BLaER1 treated with 17β-estradiol and CSF1 and Interleukin-3, amounts not matched to agents 10 nM and 100 nM (cell line): ENCODE results near the gene PRPF38B.
A peak's percentile ranks its signal among the peaks of the same experiment; 100 is the strongest.
"Not testable (repeated sequence)": the region's sequence is repeated elsewhere in the genome, so short reads cannot be mapped to it uniquely, and the experiment has no call there.

Source experiments
- H3K27ac ChIP-seq, 11 experiments: shearing (Covaris generic); formaldehyde crosslinking; 2 replicates each; pipeline ENCODE4 v1.8.1; 2022
- H3K27me3 ChIP-seq, 11 experiments: shearing (Covaris generic); formaldehyde crosslinking; 2 replicates each; pipeline ENCODE4 v1.8.1; 2022
- H3K36me3 ChIP-seq, 11 experiments: shearing (Covaris generic); formaldehyde crosslinking; 2 replicates each; pipeline ENCODE4 v1.8.1; 2022
- H3K4me1 ChIP-seq, 10 experiments: shearing (Covaris generic); formaldehyde crosslinking; 2 replicates each; pipeline ENCODE4 v1.8.1; 2022
- H3K4me2 ChIP-seq, 11 experiments: shearing (Covaris generic); formaldehyde crosslinking; 2 replicates each; pipeline ENCODE4 v1.8.1; 2022
- H3K4me3 ChIP-seq, 10 experiments: shearing (Covaris generic); formaldehyde crosslinking; 2 replicates each; pipeline ENCODE4 v1.8.1; 2022
- H3K9ac ChIP-seq, 11 experiments: shearing (Covaris generic); formaldehyde crosslinking; 2 replicates each; pipeline ENCODE4 v1.8.1; 2022
- H3K9me3 ChIP-seq, 11 experiments: shearing (Covaris generic); formaldehyde crosslinking; replicated peaks in 1 of 11; 2 replicates each; pipeline ENCODE4 v1.8.1; 2022
- H4K20me1 ChIP-seq, 11 experiments: shearing (Covaris generic); formaldehyde crosslinking; 2 replicates each; pipeline ENCODE4 v1.8.1; 2022
- Cebpa-rat ChIP-seq, 11 experiments: shearing (Covaris generic); IDR thresholded peaks; 2 replicates each; pipeline ENCODE4 v1.8.1; 2022

PRPF38B gene

GRCh38 chr1:108692724-108693655, 880 bp downstream of the PRPF38B start:
- no peaks in the 10 kb centered on the region for H3K9me3 ChIP-seq
- H4K20me1 ChIP-seq: peaks cover 28 to 53% (median 50%) of the 10 kb centered on the region in 11 experiments; a peak in 20 of 22 replicates
- peak overlapping the region; percentile 92 to 99 (median 97) for H3K27ac ChIP-seq
- no peaks in the 10 kb centered on the region for H3K27me3 ChIP-seq
- peak overlapping the region; percentile 79 to 95 (median 87) for H3K4me2 ChIP-seq
- H3K36me3 ChIP-seq: peaks cover 24 to 34% (median 28%) of the 10 kb centered on the region in 11 experiments
- TF ChIP-seq Cebpa-rat (IDR thresholded peaks at IDR 0.05): no peak
- H3K4me3 ChIP-seq: peak overlapping the region; percentile 85 to 96 (median 90)
- H3K9ac ChIP-seq: peak overlapping the region; percentile 90 to 97 (median 96)
- H3K4me1 ChIP-seq: peaks cover 14 to 43% (median 31%) of the 10 kb centered on the region in 10 experiments; a peak in 19 of 20 replicates

GRCh38 chr1:108695535-108695934, 3.4 kb downstream of the PRPF38B start:
- Histone ChIP-seq H3K27ac (peak overlapping the region in 9 of 11 experiments; percentile 30 to 99 (median 56); a peak in 13 of 22 replicates), H3K4me3 (peak overlapping the region; percentile 85 to 96 (median 90)), H3K9me3 (no peaks in the 10 kb centered on the region), H3K9ac (peak overlapping the region; percentile 46 to 97 (median 92); a peak in 19 of 22 replicates), H3K27me3 (no peaks in the 10 kb centered on the region), H3K4me2 (peak overlapping the region; percentile 71 to 95 (median 86)), H3K4me1 (peaks cover 19 to 59% (median 31%) of the 10 kb centered on the region in 10 experiments), H3K36me3 (peaks cover 47 to 59% (median 53%) of the 10 kb centered on the region in 11 experiments), H4K20me1 (peaks cover 36 to 78% (median 65%) of the 10 kb centered on the region in 11 experiments; a peak in 21 of 22 replicates)
- TF ChIP-seq Cebpa-rat (IDR thresholded peaks at IDR 0.05): no peak

- H3K9ac ChIP-seq: no peak overlapping the region
- no peaks in the 10 kb centered on the region for H3K27me3 ChIP-seq
- no peaks in the 10 kb centered on the region for H3K9me3 ChIP-seq
- H3K36me3 ChIP-seq: peaks cover 65 to 77% (median 70%) of the 10 kb centered on the region in 11 experiments
- H3K4me1 ChIP-seq: peaks cover 10 to 65% (median 24%) of the 10 kb centered on the region in 10 experiments
- H3K4me2 ChIP-seq: peak overlapping the region in 5 of 11 experiments; percentile 10 to 54 (median 40); a peak in 11 of 22 replicates
- H3K4me3 ChIP-seq: no peak overlapping the region
- peak overlapping the region in 1 of 11 experiments; percentile 14; a peak in 2 of 22 replicates for H3K27ac ChIP-seq
- peaks cover 25 to 75% (median 56%) of the 10 kb centered on the region in 11 experiments; a peak in 21 of 22 replicates for H4K20me1 ChIP-seq
- no peak for TF ChIP-seq Cebpa-rat (IDR thresholded peaks at IDR 0.05)
Observed at GRCh38 chr1:108699375-108700332, 7.5 kb downstream of the PRPF38B start.

- Histone ChIP-seq H3K9me3 (no peaks in the 10 kb centered on the region), H3K27ac (no peak overlapping the region), H3K9ac (no peak overlapping the region), H3K4me3 (no peak overlapping the region), H3K27me3 (no peaks in the 10 kb centered on the region), H3K36me3 (peaks cover 58 to 62% (median 60%) of the 10 kb centered on the region in 11 experiments), H3K4me2 (no peak overlapping the region), H4K20me1 (peaks cover 17 to 58% (median 40%) of the 10 kb centered on the region in 11 experiments; a peak in 19 of 22 replicates), H3K4me1 (peaks cover 0 to 53% (median 12%) of the 10 kb centered on the region in 10 experiments; a peak in 13 of 20 replicates)
- no peak for TF ChIP-seq Cebpa-rat (IDR thresholded peaks at IDR 0.05)
Observed at GRCh38 chr1:108701176-108701849, 9.2 kb downstream of the PRPF38B start.

- H3K9ac ChIP-seq, H3K4me3 ChIP-seq, H3K9me3 ChIP-seq, H3K27ac ChIP-seq, H3K4me2 ChIP-seq, H3K27me3 ChIP-seq: not testable (repeated sequence)
- H3K4me1 ChIP-seq: peaks cover 0 to 45% (median 12%) of the 10 kb centered on the region in 10 experiments; a peak in 12 of 20 replicates
- peaks cover 11 to 50% (median 33%) of the 10 kb centered on the region in 11 experiments; a peak in 15 of 22 replicates for H4K20me1 ChIP-seq
- peaks cover 50 to 54% (median 52%) of the 10 kb centered on the region in 11 experiments for H3K36me3 ChIP-seq
Observed at GRCh38 chr1:108702109-108702508, 10.0 kb downstream of the PRPF38B start.

- no peak overlapping the region for H3K9ac ChIP-seq
- peak overlapping the region in 1 of 11 experiments; percentile 14; a peak in 1 of 22 replicates for H3K4me2 ChIP-seq
- TF ChIP-seq Cebpa-rat (IDR thresholded peaks at IDR 0.05): no peak
- H3K4me3 ChIP-seq: no peak overlapping the region
- H3K36me3 ChIP-seq: peaks cover 32 to 36% (median 34%) of the 10 kb centered on the region in 11 experiments
- no peaks in the 10 kb centered on the region for H3K9me3 ChIP-seq
- H4K20me1 ChIP-seq: peaks cover 5 to 33% (median 19%) of the 10 kb centered on the region in 11 experiments; a peak in 15 of 22 replicates
- peaks cover 0 to 36% (median 11%) of the 10 kb centered on the region in 10 experiments; a peak in 12 of 20 replicates for H3K4me1 ChIP-seq
- H3K27me3 ChIP-seq: no peaks in the 10 kb centered on the region
- H3K27ac ChIP-seq: no peak overlapping the region
Observed at GRCh38 chr1:108703939-108704338, 11.8 kb downstream of the PRPF38B start.

- H4K20me1 ChIP-seq: peaks cover 0 to 28% (median 17%) of the 10 kb centered on the region in 11 experiments; a peak in 13 of 22 replicates
- peak overlapping the region in 1 of 11 experiments; percentile 14; a peak in 1 of 22 replicates for H3K4me2 ChIP-seq
- no peaks in the 10 kb centered on the region for H3K27me3 ChIP-seq
- no peak overlapping the region for H3K27ac ChIP-seq
- peaks cover 0 to 30% (median 6%) of the 10 kb centered on the region in 10 experiments; a peak in 12 of 20 replicates for H3K4me1 ChIP-seq
- H3K9me3 ChIP-seq: no peaks in the 10 kb centered on the region
- no peak for TF ChIP-seq Cebpa-rat (IDR thresholded peaks at IDR 0.05)
- H3K4me3 ChIP-seq: no peak overlapping the region
- peaks cover 26 to 30% (median 28%) of the 10 kb centered on the region in 11 experiments for H3K36me3 ChIP-seq
- H3K9ac ChIP-seq: no peak overlapping the region
Observed at GRCh38 chr1:108704496-108704895, 12.4 kb downstream of the PRPF38B start.
